ENCODE measurements around the gene PSMD2.

PSMD2 gene

DNA sequence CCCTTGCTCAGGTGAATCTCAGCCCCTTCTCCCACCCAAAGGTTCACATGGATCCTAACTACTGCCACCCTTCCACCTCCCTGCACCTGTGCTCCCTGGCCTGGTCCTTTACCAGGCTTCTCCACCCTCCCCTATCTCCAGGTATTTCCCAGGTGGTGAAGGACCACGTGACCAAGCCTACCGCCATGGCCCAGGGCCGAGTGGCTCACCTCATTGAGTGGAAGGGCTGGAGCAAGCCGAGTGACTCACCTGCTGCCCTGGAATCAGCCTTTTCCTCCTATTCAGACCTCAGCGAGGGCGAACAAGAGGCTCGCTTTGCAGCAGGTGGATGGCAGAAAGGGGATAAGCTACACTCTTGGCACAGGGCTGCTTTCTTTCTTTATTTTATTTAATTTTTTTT lies 42.9 kb downstream of the PSMD2 start:
- DNase-seq: no peak

DNA sequence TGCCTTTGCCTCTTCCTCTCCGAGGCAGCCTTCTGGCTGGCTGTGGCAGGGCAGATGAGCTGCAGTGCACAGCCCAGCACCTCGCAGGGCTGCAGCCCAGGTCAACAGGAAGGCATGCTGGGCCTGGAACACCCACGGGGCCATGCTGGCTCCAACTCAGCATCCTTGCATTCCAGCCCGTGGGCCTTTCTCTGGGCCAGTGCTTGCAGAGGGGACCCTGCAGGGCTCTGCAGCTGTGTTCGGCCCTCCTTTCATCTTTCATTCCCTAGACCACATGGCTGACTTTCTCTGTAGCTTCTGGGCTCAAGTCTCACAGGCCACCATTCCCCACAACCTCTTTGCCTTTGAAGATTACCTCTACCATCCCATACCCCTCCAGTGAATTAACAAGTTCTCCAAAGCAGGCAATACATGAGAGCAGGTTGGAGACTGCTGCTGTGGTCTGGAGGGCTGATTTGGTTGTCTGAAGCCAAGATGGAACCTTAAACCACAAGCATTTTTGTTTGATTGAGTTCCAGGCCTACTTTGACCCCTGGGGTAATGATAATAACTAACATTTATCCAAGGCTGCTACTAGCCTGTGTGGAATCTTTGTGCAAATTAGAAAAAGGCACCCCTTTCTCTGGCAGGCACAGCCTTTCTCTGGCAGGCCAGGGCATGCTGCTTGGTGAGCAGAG lies 44.3 kb downstream of the PSMD2 start:
- DNase-seq: no peak

DNA sequence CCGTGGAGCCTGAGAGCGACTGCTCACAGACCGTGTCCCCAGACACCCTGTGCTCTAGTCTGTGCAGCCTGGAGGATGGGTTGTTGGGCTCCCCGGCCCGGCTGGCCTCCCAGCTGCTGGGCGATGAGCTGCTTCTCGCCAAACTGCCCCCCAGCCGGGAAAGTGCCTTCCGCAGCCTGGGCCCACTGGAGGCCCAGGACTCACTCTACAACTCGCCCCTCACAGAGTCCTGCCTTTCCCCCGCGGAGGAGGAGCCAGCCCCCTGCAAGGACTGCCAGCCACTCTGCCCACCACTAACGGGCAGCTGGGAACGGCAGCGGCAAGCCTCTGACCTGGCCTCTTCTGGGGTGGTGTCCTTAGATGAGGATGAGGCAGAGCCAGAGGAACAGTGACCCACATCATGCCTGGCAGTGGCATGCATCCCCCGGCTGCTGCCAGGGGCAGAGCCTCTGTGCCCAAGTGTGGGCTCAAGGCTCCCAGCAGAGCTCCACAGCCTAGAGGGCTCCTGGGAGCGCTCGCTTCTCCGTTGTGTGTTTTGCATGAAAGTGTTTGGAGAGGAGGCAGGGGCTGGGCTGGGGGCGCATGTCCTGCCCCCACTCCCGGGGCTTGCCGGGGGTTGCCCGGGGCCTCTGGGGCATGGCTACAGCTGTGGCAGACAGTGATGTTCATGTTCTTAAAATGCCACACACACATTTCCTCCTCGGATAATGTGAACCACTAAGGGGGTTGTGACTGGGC lies 45.7 kb downstream of the PSMD2 start:
- DNase-seq: no peak

DNA sequence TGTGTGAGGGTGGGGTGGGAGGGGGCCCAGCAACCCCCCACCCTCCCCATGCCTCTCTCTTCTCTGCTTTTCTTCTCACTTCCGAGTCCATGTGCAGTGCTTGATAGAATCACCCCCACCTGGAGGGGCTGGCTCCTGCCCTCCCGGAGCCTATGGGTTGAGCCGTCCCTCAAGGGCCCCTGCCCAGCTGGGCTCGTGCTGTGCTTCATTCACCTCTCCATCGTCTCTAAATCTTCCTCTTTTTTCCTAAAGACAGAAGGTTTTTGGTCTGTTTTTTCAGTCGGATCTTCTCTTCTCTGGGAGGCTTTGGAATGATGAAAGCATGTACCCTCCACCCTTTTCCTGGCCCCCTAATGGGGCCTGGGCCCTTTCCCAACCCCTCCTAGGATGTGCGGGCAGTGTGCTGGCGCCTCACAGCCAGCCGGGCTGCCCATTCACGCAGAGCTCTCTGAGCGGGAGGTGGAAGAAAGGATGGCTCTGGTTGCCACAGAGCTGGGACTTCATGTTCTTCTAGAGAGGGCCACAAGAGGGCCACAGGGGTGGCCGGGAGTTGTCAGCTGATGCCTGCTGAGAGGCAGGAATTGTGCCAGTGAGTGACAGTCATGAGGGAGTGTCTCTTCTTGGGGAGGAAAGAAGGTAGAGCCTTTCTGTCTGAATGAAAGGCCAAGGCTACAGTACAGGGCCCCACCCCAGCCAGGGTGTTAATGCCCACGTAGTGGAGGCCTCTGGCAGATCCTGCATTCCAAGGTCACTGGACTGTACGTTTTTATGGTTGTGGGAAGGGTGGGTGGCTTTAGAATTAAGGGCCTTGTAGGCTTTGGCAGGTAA lies 46.5 kb downstream of the PSMD2 start:
- peak; percentile 53 to 82 for DNase-seq

DNA sequence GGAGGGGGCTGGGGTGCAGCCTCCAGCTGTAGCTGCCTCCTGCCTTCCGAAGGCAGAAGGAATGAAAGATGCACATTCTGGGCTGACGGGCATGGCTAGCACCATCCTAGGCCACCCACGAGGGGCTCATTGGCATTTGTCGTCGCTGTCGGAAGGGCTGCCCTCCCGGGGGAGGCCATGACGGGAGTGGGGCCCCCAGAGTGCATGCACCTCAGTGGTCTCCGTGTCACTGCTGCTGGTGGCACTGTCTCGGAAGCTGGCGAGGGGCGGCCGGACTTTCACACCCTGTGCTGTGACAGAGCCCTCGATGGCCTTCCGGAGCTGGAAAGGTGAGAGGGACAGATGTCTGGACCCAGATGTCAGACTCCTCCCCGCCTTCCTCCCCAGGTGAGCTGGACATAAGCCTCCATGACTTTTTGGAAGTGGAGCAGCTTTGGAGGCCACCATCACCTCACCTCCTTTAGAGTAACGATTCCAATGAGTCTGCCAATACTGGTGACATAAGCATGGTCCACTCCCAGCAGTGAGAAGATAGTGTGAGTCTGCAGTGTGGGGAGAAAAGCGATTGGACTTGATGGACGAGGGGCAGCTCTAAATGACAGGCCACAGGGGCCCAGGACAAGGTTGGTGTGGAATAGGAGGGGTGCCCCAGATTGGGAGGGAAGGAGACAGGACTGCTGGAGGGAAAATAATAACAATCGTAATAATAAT lies 47.6 kb downstream of the PSMD2 start:
- no peak for DNase-seq

DNA sequence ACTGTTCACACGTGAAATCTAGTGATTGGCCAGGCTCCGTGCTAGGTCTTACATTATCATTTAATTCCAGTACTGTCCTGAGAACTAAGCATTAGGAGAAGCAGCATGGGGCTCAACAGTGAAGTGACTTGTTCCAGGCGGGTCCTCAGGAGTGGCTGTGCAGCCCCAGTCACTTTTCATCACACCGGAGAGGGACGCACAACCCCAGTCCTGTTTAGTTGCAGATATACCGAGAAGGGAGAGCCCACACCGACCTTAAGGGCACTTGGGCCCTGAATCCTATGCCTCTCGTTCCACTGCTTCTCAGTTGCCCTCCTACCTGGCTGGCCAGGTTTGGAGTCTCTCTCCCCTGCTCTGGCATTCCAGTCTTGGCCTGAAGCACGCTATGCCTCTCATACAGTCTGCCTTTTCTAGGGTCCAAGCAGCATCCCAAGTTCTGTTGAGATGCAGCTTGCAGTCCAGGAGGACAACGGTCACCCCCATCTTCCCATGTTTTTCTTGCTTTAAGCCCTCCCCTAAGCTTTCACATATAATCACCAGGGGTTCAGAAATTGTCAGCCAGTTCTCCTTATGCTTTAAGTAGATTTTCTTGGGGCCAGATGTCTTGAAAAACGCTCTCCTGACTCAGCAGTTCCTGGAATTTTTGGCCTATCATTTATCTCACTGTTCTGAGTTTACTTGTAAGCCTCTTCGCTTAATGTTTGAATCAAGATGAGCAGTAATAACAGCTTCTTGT lies 48.4 kb downstream of the PSMD2 start:
- no peak for DNase-seq

DNA sequence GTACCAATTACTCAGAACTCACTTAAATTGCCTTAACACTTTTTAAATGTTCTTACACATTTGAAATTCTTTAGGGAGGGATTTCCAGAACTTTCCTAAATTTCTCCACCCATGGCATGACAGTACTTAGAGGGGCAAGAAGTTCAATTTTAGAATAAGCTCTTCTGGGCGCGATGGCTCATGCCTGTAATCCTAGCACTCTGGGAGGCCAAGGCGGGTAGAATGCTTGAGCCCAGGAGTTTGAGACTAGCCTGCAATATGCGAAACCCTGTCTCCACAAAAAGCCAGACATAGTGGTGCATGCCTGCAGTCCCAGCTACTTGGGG lies 49.0 kb downstream of the PSMD2 start:
- DNase-seq: no peak

DNA sequence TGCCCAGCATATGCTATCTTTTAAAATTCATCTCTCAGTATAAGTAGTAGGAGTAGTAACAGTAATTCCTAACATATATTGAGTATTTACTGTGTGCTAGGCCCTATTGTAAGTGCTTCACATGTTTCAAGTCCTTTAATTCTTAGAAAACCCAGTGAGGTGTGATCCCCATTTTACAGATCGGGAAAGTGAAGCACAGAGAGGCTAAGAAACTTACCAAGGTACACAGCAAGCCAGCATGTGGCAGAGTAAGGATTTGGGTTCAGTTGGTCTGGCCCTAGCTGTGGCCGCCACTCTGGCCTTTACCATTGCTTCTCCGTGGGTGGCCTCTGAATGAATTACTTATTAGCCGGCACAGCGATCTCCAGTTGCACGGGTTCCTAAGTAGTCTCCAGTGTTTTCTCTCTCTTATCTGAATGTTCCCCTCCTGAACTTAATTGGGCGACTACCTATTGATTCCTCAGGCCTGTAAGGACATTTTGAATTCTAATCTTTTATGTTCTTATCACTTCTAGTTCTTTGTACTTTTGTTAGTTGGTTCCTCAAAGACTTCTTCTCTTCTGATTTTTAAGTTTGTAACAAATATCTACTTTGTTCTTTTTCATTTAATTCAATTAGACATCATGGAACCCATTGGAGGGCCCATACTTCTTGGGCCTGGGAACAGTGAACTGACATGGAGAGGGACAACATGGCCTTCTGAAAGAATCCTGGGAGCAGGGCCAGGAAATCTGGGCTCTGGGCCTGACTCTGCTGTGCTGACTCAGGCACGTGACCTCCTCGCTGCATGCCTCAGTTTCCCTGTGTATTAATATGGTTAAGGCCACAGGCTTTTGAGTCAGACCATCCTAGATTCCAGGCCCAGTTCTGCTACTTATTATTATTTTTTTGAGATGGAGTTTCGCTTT lies 50.8 kb downstream of the PSMD2 start:
- no peak for DNase-seq

DNA sequence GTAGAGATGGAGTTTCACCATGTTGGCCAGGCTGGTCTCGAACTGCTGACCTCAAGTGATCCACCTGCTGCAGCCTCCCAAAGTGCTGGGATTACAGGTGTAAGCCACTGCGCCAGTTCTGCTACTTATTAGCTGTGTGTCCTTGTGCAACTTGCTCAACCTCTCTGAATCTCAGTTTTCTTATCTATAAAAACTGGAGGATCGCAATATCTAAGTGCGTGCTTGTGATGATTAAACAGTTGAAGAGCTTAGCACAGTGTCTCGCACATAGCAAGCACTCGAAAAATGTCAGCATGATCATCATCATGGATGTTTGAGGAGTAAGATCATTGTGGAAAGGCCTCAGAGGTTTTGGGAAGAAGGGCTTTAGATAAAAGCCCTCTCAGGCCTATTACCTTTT lies 51.6 kb downstream of the PSMD2 start:
- no peak for DNase-seq

DNA sequence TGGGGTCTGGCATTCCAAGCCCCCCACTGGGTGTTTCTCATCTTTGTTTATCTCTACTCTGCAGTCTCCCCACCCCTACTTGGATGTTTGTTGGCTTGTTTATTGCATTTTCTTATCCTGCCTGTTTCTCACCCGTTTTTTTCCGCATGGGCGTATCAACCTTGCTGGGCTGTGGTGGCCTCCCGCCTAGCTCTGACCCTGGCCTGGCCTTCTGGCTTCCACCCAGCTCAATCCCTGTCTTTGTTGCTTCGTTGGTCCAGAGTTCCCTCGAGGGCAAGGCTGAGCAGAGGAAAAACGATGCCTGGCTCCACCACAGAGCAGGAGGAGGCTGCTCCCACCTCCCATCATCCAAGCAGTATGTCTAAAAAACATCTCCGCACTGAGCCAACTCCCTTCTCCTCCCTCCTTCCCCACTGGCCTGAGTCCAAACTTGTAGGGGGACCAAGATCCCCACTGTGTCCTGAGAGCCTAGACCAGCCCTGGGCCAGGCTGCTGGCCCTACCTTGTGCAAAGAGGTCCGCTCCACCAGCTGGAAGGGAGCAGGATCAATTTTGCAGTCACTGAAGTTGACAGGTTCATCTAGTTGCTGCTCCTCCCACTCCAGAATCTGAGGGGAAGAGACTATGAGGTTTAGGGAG lies 52.6 kb downstream of the PSMD2 start:
- no peak for DNase-seq

DNA sequence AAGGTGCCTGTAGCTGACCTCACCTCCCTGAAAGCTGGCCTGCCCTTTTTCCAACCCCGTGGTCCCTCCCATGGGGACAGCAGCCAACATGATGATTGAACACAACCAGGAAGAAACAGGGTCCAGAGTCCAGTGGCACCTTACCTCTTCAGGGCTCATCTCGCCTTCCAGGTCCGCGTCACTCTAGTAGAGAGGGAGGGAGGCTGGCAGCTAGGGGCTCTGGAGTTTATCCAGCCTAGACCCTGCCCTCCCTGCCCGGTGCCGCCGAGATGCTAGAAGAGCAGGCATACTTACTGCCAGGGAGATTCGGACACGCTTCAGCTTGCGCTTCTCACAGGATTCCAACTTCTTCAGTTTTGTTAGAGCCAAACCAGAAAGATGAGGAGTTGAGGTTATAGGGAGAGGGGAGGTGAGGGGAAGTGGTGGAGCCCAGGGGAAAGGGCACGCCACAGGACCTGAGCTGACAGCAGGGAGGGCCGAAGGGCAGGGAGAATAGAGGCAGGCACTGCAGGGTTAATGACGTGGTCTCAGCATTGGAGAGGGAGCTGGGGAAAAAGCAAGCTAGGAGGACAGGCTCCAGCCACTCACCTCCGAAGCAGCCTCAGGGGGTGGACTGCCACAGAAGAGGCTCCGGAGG lies 53.2 kb downstream of the PSMD2 start:
- DNase-seq: no peak

DNA sequence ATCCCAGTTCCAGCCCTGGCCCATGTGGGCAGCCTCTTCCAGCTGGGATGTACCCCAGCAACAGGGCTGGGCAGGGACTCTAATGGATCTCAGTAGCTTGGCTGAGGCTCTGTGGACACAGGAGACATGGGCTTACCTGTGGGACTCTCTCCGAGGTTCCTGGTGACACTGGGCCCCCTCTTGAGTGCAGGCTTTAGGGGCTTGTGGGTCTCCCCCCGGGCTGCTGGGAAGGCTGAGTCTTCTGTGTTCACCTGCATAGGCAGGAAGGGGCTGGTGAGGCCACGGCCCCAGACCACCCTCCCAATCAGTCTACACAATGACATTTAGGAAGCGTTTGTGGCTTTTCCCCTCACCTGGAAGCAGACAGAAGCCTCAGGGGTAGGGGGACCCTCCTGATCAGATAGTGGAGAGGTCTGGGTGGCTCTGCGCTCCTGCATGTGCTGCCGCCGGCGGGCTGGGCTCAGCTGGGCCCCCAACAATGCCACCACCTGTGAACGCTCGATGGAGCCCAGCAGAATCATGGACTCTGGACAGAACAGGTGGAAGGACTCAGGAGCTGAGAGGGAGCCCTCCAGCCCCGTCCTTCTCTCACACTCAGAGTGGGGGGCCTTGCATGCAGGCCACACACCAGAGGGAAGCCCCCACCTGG lies 54.0 kb downstream of the PSMD2 start:
- no peak for DNase-seq

DNA sequence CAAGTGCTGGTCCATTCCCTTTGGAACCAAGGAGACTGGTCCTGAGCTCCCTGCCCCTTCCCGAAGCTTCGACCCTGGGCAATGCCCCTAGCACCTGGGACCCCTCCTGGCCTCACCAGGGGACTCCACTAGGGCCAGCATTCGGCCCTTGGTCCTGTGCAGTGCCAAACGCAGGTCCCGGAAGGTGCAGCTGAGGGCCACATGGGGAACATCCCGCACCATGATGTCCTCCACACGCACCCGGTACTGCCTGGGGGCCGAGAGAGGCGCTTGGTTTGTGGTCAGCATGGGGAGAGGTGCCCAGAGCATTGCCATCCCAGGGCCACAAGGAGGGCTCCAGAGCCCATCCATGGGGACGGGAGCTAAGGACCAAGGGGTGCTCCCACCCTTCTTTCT lies 54.5 kb downstream of the PSMD2 start:
- DNase-seq: no peak

DNA sequence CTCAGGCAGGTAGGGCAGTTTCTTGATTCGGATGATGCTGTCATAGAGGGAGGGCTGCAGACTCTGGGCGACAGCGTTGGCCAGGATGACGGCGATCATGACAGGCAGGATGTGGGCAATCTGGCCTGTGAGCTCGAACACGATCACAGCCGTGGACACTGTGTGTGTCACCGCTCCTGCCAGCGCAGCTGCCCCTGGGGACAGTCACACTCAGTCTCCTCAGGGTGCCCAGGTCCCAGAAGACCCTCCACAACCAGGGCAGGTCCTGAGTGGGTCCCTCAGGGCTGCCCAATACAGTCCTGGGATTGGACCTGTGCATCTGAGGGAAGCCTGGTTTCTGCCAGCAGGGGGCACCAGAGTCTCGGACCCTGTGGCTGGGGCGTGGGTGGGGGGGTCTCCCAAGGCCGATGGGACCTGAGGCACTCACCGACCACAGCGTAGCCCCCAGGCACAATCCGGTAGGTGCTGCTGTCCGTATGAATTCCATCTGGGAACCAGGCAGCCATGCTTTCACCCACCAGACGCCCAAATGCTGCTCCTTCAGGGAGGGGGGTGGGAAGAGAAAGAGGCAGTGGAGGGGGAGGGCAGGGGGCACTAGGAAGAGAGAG lies 55.2 kb downstream of the PSMD2 start:
- peak in 1 of 2 experiments; percentile 8 for DNase-seq

DNA sequence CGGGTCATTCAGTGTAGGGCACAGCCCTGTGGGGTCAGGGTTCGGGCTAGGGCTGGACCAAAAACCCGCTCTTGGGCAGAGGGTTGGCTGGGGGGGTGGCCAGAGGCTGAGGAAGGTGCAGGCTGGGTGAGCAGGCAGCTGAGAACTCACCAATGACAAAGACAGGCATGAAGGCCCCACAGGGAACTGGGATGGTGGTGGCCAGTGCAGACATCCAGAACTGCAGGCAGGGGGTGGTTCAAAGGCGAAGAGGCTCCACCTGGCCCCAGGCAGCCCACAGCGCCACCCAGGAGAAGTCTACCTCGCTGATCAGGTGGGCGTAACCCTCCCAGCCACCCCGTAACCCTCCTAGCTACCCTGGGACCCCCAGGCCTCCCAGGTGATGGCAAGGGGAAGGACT lies 55.7 kb downstream of the PSMD2 start:
- no peak for DNase-seq

DNA sequence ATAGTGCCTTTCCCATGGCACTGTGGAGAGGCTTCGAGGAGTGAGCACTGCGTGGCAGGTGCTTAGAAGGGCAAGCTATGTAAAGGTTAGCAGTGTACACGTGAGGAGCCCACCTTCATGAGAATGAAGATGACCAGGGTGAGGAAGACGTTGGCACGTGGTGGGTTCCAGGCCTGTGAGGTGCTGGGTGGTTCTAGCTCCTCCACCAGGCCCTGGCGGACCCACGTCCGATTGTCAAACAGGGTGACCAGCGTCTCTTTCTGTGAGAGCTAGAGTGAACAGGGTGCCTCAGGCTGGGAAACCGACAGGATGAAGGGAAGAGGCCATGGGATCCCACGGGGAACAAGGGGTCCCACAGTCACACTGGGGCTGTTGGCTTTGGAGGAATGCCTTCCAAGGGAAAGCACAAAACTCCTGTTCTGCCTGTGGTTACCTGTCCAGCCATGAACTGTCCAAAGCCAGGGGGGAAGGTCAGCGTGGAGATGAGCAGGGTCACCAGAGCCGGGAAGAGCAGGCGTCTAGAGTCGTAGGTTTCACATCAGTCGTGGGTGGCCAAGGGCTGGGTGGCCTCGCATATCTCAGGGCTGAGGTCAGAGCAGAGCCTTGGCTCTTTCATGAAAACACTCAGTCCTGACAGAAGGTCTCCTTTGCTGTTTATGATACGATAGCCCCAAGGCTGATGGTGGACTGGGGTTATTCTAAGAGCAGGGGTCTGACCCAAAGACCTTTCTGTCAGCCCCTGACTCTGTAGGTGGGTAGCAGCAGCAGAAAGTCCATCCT lies 56.4 kb downstream of the PSMD2 start:
- DNase-seq: no peak

DNA sequence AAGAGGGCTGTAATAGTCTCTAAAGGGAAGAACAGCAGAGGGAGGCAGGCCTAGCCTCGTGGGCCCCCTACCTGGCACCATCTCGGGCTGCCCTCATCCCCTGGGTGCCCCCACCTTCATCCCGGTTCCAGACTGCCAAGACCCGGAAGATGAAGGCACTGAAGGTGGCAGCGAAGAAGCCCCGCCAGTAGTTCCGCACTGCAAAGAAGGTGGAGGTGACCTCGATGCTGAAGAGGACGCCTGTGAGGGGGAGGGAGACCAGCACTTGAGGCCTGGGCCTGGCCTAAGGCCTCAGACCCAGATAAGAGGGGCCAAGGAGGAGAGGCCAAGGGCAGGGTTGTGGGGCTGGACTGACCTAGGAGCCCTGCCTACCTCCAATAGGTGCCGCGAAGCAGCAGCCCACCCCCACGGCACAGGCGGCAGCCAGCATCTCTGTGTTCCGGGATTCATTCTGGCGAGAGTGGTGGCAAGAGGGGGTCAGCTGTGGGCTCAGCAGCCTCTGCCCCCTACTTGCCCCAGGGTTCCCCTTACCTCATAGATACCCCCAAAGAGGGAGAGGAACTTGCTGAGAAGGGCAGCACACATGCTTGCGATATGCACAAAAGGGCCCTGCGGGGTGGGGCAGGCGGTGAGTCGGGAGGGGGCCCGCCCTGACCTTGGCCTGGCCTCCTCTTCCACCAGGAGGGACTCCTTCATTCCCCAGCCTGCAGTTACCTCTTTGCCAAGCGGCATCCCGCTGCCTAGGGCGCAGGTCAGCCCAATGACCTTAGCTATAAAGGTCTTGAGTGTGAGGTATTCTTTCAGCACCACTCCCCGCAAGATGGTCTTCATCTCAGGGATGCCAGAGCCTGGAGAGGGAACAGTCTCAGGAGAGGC lies 58.4 kb downstream of the PSMD2 start:
- no peak for DNase-seq

All from SW 1271 (cell line).